T-helper 2 cell treated with Interferon-gamma antibody and Interleukin-4, amounts not matched to agents 5 μg/mL and 100 μg/mL, for 36 hours (primary cell): ENCODE data around the gene GRIK5.
"Not testable (repeated sequence)": the region's sequence is repeated elsewhere in the genome, so short reads cannot be mapped to it uniquely, and the experiment has no call there.

Experiments
- DNase-seq: peaks from one replicate; pipeline ENCODE4 v3.0.0; 2021; ENCODE audit warnings: low spot score
- H3K27ac Mint-ChIP-seq: one replicate; pipeline ENCODE4 v1.8.0; 2021; ENCODE audit warnings: mild to moderate bottlenecking, mixed read lengths
- H3K27me3 Mint-ChIP-seq: one replicate; pipeline ENCODE4 v1.8.0; 2021; ENCODE audit warnings: low read depth, mixed read lengths
- H3K36me3 Mint-ChIP-seq: one replicate; pipeline ENCODE4 v1.8.0; 2021; ENCODE audit warnings: low read depth, mixed read lengths
- H3K4me1 Mint-ChIP-seq: one replicate; pipeline ENCODE4 v1.8.0; 2021; ENCODE audit warnings: low read depth, mixed read lengths
- H3K4me3 Mint-ChIP-seq: one replicate; pipeline ENCODE4 v1.8.0; 2022; ENCODE audit warnings: mild to moderate bottlenecking, moderate library complexity, mixed read lengths
- H3K9me3 Mint-ChIP-seq: one replicate; pipeline ENCODE4 v1.8.0; 2021; ENCODE audit warnings: mixed read lengths

GRIK5 gene

DNA sequence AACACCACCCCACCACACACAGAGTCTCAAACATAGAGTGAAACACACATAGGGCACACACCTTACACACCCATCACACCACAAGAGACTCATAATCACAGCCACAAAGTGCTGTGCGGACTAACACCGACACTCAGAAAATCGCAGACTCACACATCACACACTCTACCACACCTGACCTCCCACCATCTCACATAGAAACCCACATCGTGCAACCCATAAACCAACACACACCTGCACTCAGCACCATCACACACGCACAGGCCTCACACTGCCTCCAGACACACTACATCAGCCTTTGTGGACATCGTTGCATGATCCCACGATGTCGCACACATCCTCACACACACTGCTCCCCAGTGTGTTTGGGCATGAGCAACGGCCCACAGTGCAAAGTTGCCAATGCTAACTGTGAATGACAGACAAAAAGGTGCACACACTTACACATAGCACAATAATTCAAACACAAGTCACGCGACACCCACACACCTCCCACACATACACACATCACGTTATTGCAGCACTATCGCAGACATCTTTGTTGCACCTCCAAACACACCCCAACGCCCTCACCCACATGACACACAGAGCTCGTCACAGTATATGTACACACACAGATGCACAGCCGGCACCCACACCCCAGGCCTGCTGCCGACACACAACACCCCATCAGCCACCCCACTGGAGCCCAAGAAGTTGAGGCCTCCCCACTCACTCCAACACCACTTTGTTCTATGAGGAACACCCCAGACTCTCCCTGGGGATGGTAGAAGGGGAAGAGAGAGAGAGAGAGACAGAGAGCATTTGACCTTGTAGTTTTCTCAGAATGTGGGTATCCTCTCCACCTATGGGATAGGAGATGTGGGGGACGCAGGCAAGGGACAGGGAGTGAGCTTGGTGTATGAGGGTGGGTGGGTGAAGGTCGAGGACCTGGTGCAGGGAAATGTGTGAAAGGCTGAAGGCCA, 74.7 kb downstream of the GRIK5 start:
- Mint-ChIP-seq H3K27ac (no peak overlapping the region), H3K27me3 (peaks cover 58% of the 10 kb centered on the region), H3K4me3 (peak overlapping the region; percentile 9), H3K36me3 (no peaks in the 10 kb centered on the region), H3K9me3 (no peaks in the 10 kb centered on the region), H3K4me1 (peaks cover 16% of the 10 kb centered on the region)
- DNase-seq = no peak

GRCh38 chr19:41994521-41994971, 75.5 kb downstream of the GRIK5 start:
- no peaks in the 10 kb centered on the region for H3K36me3 Mint-ChIP-seq
- no peak overlapping the region for H3K27ac Mint-ChIP-seq
- H3K4me3 Mint-ChIP-seq = peak overlapping the region; percentile 9
- peaks cover 50% of the 10 kb centered on the region for H3K27me3 Mint-ChIP-seq
- peaks cover 16% of the 10 kb centered on the region for H3K4me1 Mint-ChIP-seq
- no peak for DNase-seq
- no peaks in the 10 kb centered on the region for H3K9me3 Mint-ChIP-seq

GRCh38 chr19:41993612-41994483, 76.2 kb downstream of the GRIK5 start, which contains the start of gene ATP1A3:
ATP1A3 (minus strand) TSS chr19:41994230; CDS start chr19:41994076, 154 bp downstream.
- Mint-ChIP-seq H3K9me3 (no peaks in the 10 kb centered on the region), H3K27ac (no peak within 1 kb of the TSS), H3K4me1 (peaks cover 16% of the 10 kb centered on the region), H3K4me3 (peak within 1 kb of the TSS; percentile 76), H3K36me3 (no peaks in the 10 kb centered on the region), H3K27me3 (peaks cover 46% of the 10 kb centered on the region)
- DNase-seq = peak; percentile 69

- not testable (repeated sequence) for H3K4me1 Mint-ChIP-seq, DNase-seq, H3K27ac Mint-ChIP-seq, H3K9me3 Mint-ChIP-seq, H3K36me3 Mint-ChIP-seq, H3K4me3 Mint-ChIP-seq
- H3K27me3 Mint-ChIP-seq = peaks cover 35% of the 10 kb centered on the region
These were observed 78.0 kb downstream of the GRIK5 start for GRCh38 chr19:41991925-41992569.

- Mint-ChIP-seq H3K9me3 (no peaks in the 10 kb centered on the region), H3K4me3 (no peak overlapping the region), H3K4me1 (peaks cover 3% of the 10 kb centered on the region), H3K27me3 (peaks cover 26% of the 10 kb centered on the region), H3K27ac (no peak overlapping the region), H3K36me3 (no peaks in the 10 kb centered on the region)
- no peak for DNase-seq
These were observed 79.0 kb downstream of the GRIK5 start for GRCh38 chr19:41991025-41991424.

GRCh38 chr19:41990615-41991014, 79.4 kb downstream of the GRIK5 start:
- peaks cover 23% of the 10 kb centered on the region for H3K27me3 Mint-ChIP-seq
- H3K4me3 Mint-ChIP-seq = no peak overlapping the region
- peaks cover 3% of the 10 kb centered on the region for H3K4me1 Mint-ChIP-seq
- no peak overlapping the region for H3K27ac Mint-ChIP-seq
- no peak for DNase-seq
- H3K9me3 Mint-ChIP-seq = no peaks in the 10 kb centered on the region
- no peaks in the 10 kb centered on the region for H3K36me3 Mint-ChIP-seq

DNA sequence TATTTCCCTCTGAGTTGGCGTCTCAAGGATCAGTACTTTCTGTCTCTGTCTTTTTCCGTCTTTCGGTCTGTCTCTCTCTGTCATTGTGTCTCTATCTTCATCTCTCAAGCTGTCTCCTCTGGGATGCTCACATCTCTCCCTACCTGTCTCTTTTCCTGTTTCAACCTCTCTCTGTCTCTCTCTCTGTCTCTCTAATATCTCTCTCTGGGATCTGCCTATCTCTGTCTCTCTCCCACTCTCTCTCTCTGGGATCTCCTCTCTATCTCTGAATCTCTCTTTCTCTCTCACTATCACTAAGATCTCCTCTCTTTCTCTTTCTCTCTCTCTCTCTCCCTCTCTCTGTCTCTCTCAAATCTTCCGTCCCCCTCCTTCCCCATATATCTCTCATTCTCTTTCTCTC, 80.0 kb downstream of the GRIK5 start:
- no peak overlapping the region for H3K4me3 Mint-ChIP-seq
- no peak for DNase-seq
- H3K9me3 Mint-ChIP-seq = no peaks in the 10 kb centered on the region
- peaks cover 3% of the 10 kb centered on the region for H3K4me1 Mint-ChIP-seq
- no peak overlapping the region for H3K27ac Mint-ChIP-seq
- peaks cover 17% of the 10 kb centered on the region for H3K27me3 Mint-ChIP-seq
- H3K36me3 Mint-ChIP-seq = no peaks in the 10 kb centered on the region

DNA sequence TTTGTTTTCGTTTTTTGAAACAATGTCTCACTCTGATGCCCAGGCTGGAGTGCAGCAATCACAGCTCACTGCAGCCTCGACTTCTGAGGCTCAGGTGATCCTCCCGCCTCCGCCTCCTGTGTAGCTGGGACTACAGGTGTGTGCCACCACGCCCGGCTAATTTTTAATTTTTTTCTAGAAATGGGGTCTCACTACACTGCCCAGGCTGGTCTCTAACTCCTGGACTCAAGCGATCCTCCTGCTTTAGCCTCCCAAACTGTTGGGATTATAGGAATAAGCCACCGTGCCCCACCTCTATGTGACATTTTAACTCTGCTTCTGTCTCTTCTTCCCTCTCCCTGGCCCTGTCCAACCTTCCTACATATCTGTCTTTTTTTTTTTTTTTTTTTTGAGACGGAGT, 81.1 kb downstream of the GRIK5 start:
- no peak overlapping the region for H3K27ac Mint-ChIP-seq
- H3K4me1 Mint-ChIP-seq = peaks cover 3% of the 10 kb centered on the region
- no peaks in the 10 kb centered on the region for H3K9me3 Mint-ChIP-seq
- DNase-seq = no peak
- no peak overlapping the region for H3K4me3 Mint-ChIP-seq
- peaks cover 12% of the 10 kb centered on the region for H3K27me3 Mint-ChIP-seq
- no peaks in the 10 kb centered on the region for H3K36me3 Mint-ChIP-seq

- H3K4me1 Mint-ChIP-seq = no peaks in the 10 kb centered on the region
- no peak for DNase-seq
- no peaks in the 10 kb centered on the region for H3K9me3 Mint-ChIP-seq
These were observed 82.7 kb downstream of the GRIK5 start for GRCh38 chr19:41987141-41987860.

GRCh38 chr19:41984961-41985360, 85.0 kb downstream of the GRIK5 start:
- Mint-ChIP-seq H3K9me3 (no peaks in the 10 kb centered on the region), H3K4me1 (no peaks in the 10 kb centered on the region), H3K36me3 (no peaks in the 10 kb centered on the region), H3K27ac (no peak overlapping the region), H3K4me3 (no peak overlapping the region), H3K27me3 (no peaks in the 10 kb centered on the region)
- DNase-seq = no peak

More at GRCh38 chr19:41987141-41987860, 82.7 kb downstream of the GRIK5 start:
- no peak overlapping the region for H3K4me3 Mint-ChIP-seq
- peaks cover 3% of the 10 kb centered on the region for H3K27me3 Mint-ChIP-seq
- H3K27ac Mint-ChIP-seq = no peak overlapping the region
- no peaks in the 10 kb centered on the region for H3K36me3 Mint-ChIP-seq

GRCh38 chr19:41981724-41982123, 88.3 kb downstream of the GRIK5 start:
- no peaks in the 10 kb centered on the region for H3K9me3 Mint-ChIP-seq
- no peaks in the 10 kb centered on the region for H3K4me1 Mint-ChIP-seq
- H3K4me3 Mint-ChIP-seq = no peak overlapping the region
- H3K27me3 Mint-ChIP-seq = no peaks in the 10 kb centered on the region
- DNase-seq = no peak
- H3K36me3 Mint-ChIP-seq = no peaks in the 10 kb centered on the region
- no peak overlapping the region for H3K27ac Mint-ChIP-seq

GRCh38 chr19:41978470-41978869, 91.5 kb downstream of the GRIK5 start:
- Mint-ChIP-seq H3K4me3 (no peak overlapping the region), H3K27ac (no peak overlapping the region), H3K36me3 (no peaks in the 10 kb centered on the region), H3K27me3 (no peaks in the 10 kb centered on the region), H3K9me3 (no peaks in the 10 kb centered on the region), H3K4me1 (no peaks in the 10 kb centered on the region)
- DNase-seq = no peak

- Mint-ChIP-seq H3K4me3 (no peak overlapping the region), H3K4me1 (no peaks in the 10 kb centered on the region), H3K36me3 (no peaks in the 10 kb centered on the region), H3K27ac (no peak overlapping the region), H3K9me3 (no peaks in the 10 kb centered on the region), H3K27me3 (no peaks in the 10 kb centered on the region)
- no peak for DNase-seq
These were observed 92.1 kb downstream of the GRIK5 start for GRCh38 chr19:41977916-41978315.
